ENCODE results near the gene NR4A1.

GRCh38 chr12:52096332-52097044, 45.2 kb downstream of the NR4A1 start:
- TF ChIP-seq EZH2phosphoT487 (IDR thresholded peaks at IDR 0.05; ENCODE audit: low read length) (no peak), CTCF (IDR thresholded peaks at IDR 0.05; ENCODE audit: low read length) (no peak), EZH2 (optimal IDR thresholded peaks at IDR 0.05; ENCODE audit: low read depth, low read length) (no peak)
